BLaER1 (cell line): Measurements from ENCODE around the gene HSD17B4.
A peak's percentile ranks its signal among the peaks of the same experiment; 100 is the strongest.
"Not testable (repeated sequence)": the region's sequence is repeated elsewhere in the genome, so short reads cannot be mapped to it uniquely, and the experiment has no call there.

ENCODE experiments used
- H3K27ac ChIP-seq: shearing (Covaris generic); formaldehyde crosslinking; 2 replicates; pipeline ENCODE4 v1.8.1; 2022
- H3K27me3 ChIP-seq: shearing (Covaris generic); formaldehyde crosslinking; 2 replicates; pipeline ENCODE4 v1.8.1; 2022
- H3K36me3 ChIP-seq: shearing (Covaris generic); formaldehyde crosslinking; 2 replicates; pipeline ENCODE4 v1.8.1; 2022
- H3K4me1 ChIP-seq: shearing (Covaris generic); formaldehyde crosslinking; 2 replicates; pipeline ENCODE4 v1.8.1; 2022
- H3K4me2 ChIP-seq: shearing (Covaris generic); formaldehyde crosslinking; 2 replicates; pipeline ENCODE4 v1.8.1; 2022
- H3K4me3 ChIP-seq: shearing (Covaris generic); formaldehyde crosslinking; 2 replicates; pipeline ENCODE4 v1.8.1; 2022
- H3K9ac ChIP-seq: shearing (Covaris generic); formaldehyde crosslinking; 2 replicates; pipeline ENCODE4 v1.8.1; 2022
- H3K9me3 ChIP-seq: shearing (Covaris generic); formaldehyde crosslinking; 2 replicates; pipeline ENCODE4 v1.8.1; 2022
- H4K20me1 ChIP-seq: shearing (Covaris generic); formaldehyde crosslinking; 2 replicates; pipeline ENCODE4 v1.8.1; 2022
- Cebpa-rat ChIP-seq: shearing (Covaris generic); IDR thresholded peaks from 2 replicates; pipeline ENCODE4 v1.8.1; 2022

HSD17B4 gene

DNA sequence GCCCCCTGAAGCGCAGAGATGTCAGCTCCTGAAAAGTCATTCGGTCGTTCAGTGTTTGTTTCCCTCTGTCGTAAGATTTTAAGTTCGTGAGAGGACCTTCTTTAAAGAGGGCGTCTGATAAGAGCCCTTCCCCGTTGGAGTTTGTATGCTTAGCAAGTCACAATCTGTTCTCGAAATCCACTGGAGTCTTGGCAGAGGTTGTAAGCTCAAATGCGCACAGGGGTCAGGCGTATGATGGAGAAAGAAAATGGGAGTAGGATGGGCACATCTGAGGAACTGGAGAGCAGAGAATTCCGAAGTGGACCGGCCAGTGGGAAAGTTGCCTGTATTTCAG is 710 bp downstream of the HSD17B4 start:
- H3K9me3 ChIP-seq, result peaks cover 24% of the 10 kb centered on the region
- H3K9ac ChIP-seq, result peak overlapping the region; percentile 80
- no peak for TF ChIP-seq Cebpa-rat
- peak overlapping the region; percentile 79 for H3K4me3 ChIP-seq
- H3K4me1 ChIP-seq, result peaks cover 23% of the 10 kb centered on the region
- H4K20me1 ChIP-seq, result no peaks in the 10 kb centered on the region
- H3K36me3 ChIP-seq, result peaks cover 12% of the 10 kb centered on the region; the same call in 1 of the 2 replicates
- peak overlapping the region; percentile 76 for H3K4me2 ChIP-seq
- H3K27ac ChIP-seq, result peak overlapping the region; percentile 79; the same call in 1 of the 2 replicates
- H3K27me3 ChIP-seq, result no peaks in the 10 kb centered on the region

DNA sequence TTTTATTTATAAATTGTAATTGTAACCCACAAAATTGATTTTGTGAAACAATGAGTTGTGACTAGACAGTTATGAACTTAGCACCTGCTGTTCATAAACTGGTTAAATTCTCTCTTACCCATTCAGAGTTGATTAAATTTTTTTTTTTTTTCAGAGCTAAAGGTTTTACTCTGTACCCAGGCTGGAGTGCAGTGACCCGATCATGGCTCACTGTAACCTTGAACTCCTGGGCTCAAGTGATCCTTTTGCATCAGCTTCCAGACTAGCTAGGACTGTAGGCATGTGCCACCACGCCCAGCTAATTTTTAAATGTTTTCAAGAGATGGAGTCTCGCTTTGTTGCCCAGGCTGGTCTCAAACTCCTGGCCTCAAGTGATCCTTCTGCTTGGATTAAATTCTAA is 1.9 kb downstream of the HSD17B4 start:
- peaks cover 17% of the 10 kb centered on the region; the same call in 1 of the 2 replicates for H3K36me3 ChIP-seq
- H3K27ac ChIP-seq, result no peak overlapping the region
- H4K20me1 ChIP-seq, result no peaks in the 10 kb centered on the region
- H3K27me3 ChIP-seq, result no peaks in the 10 kb centered on the region
- H3K9ac ChIP-seq, result no peak overlapping the region
- H3K9me3 ChIP-seq, result peaks cover 24% of the 10 kb centered on the region
- no peak for TF ChIP-seq Cebpa-rat
- peaks cover 23% of the 10 kb centered on the region for H3K4me1 ChIP-seq
- H3K4me3 ChIP-seq, result no peak overlapping the region
- H3K4me2 ChIP-seq, result peak overlapping the region; percentile 76; the same call in 1 of the 2 replicates

DNA sequence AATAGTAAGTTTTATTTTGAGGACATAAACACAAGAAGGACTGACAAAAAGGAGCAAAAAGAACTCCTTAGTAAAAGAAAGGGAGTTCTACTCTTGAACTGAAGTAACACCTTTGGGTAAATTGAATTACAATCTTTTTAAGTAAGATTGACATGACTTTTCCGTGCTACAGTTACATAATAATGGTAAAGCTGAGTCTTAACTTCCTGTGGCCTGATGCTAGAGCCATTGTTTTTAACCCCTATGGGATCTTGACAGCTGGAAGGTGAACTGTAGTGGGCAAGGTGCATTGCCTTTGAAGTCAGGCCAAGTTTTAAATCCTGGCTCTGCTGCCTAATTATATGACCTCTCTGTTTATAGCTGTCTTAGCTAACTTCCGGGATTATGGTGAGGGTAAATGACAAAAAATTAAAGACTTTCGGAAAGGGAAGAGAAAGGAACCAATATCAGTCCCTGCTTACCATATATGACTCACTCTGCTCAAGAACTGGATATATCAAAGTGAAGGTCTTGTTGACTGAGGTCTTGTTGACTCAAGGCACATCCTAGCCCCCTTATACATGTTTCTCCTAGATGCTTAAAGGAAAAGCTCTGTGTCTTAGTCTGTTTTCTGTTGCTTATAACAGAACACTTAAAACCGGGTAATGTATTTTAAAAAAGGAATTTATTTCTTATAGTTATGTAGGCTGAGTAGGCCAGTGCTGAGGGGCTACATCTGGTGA is 6.8 kb downstream of the HSD17B4 start:
- peaks cover 34% of the 10 kb centered on the region; the same call in 1 of the 2 replicates for H3K36me3 ChIP-seq
- no peak overlapping the region for H3K4me3 ChIP-seq
- no peak for TF ChIP-seq Cebpa-rat

DNA sequence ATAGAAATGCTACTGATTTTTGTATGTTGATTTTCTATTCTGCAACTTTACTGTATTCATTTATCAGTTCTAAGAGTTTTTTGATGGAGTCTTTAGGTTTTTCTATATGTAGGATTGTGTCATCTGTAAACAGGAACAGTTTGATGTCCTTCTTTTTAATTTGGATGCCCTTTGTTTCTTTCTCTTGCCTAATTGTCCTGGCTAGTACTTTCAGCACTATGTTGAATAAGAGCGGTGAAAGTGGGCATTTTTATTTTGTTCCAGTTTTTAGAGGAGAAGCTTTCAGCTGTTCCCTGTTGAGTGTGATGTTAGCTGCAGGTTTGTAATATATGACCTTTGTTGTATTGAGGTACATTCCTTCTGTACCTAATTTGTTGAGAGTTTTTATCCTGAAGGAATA is 13.3 kb downstream of the HSD17B4 start:
- no peak overlapping the region for H3K27ac ChIP-seq
- H3K4me3 ChIP-seq, result no peak overlapping the region
- H3K4me1 ChIP-seq, result peaks cover 4% of the 10 kb centered on the region; the same call in 1 of the 2 replicates
- peaks cover 46% of the 10 kb centered on the region for H3K36me3 ChIP-seq
- H3K4me2 ChIP-seq, result no peak overlapping the region
- no peak overlapping the region for H3K9ac ChIP-seq
- no peaks in the 10 kb centered on the region for H3K27me3 ChIP-seq
- H4K20me1 ChIP-seq, result 0 out of 2 replicates have a peak, but pooled peaks cover 9% of the 10 kb centered on the region
- peaks cover 25% of the 10 kb centered on the region for H3K9me3 ChIP-seq
- no peak for TF ChIP-seq Cebpa-rat

More for the DNA sequence above, 6.8 kb downstream of the HSD17B4 start:
- Histone ChIP-seq H3K27ac (no peak overlapping the region), H3K9me3 (no peaks in the 10 kb centered on the region), H3K9ac (no peak overlapping the region), H3K4me1 (0 out of 2 replicates have a peak, but pooled peaks cover 4% of the 10 kb centered on the region), H3K27me3 (no peaks in the 10 kb centered on the region), H3K4me2 (no peak overlapping the region), H4K20me1 (no peaks in the 10 kb centered on the region)

DNA sequence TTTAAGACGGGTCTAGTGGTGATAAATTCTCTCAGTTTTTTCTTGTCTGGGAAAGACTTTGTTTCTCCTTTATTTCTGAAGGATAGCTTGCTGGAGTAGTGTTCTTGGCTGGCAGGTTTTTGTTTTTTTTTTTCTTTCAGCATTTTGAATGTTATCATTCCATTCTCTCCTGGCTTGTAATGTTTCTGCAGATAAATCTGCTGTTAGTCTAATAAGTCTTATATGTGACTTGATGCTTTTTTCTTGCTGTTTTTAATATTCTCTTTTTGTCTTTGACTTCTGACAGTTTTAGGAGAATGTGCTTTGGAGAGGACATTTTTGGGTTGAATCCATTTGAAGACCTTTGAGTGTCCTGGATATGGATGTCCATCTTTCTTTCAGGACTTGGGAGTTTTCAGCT is 16.0 kb downstream of the HSD17B4 start:
- H3K27ac ChIP-seq, result no peak overlapping the region
- H3K9ac ChIP-seq, result no peak overlapping the region
- H3K27me3 ChIP-seq, result no peaks in the 10 kb centered on the region
- peaks cover 25% of the 10 kb centered on the region for H3K9me3 ChIP-seq
- peaks cover 4% of the 10 kb centered on the region; the same call in 1 of the 2 replicates for H3K4me1 ChIP-seq
- no peak overlapping the region for H3K4me2 ChIP-seq
- no peak for TF ChIP-seq Cebpa-rat
- no peak overlapping the region for H3K4me3 ChIP-seq
- H4K20me1 ChIP-seq, result 0 out of 2 replicates have a peak, but pooled peaks cover 9% of the 10 kb centered on the region
- H3K36me3 ChIP-seq, result peaks cover 42% of the 10 kb centered on the region

DNA sequence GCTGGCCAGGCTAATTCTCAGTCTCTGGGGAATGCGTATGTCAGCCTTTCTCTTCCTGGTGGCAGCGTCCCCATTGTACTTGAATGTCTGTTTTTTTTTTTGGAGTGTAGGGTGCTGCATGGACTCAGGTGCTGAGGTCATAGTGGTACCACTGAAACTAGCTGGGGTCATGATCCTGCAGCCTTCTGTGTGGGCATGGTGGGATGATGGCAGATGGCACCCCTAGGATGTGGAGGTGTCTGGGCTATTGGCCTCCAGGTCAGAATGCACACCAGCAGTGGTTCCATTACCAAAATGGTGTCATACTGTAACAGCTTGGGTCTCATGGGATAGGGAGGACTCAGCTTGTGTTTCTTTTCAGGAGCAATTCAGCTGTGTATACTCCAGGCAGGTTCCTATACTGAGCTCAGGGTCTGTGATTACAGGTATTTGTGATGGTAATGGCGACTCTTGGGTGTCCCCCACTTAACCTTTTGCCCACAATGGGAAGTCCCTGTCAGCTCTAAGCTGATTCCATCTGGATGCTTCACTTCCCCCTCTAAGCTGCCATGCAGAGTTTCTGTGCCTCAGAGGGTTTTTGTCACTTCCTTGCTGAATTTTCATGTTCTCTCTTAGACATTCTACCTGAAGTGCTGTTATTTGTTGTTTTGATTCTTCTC is 17.9 kb downstream of the HSD17B4 start:
- no peak for TF ChIP-seq Cebpa-rat
- Histone ChIP-seq H3K4me2 (no peak overlapping the region), H3K9ac (no peak overlapping the region), H3K36me3 (peaks cover 42% of the 10 kb centered on the region), H3K9me3 (peaks cover 21% of the 10 kb centered on the region), H3K4me1 (peaks cover 4% of the 10 kb centered on the region; the same call in 1 of the 2 replicates), H4K20me1 (0 out of 2 replicates have a peak, but pooled peaks cover 9% of the 10 kb centered on the region), H3K4me3 (no peak overlapping the region), H3K27ac (no peak overlapping the region), H3K27me3 (no peaks in the 10 kb centered on the region)

DNA sequence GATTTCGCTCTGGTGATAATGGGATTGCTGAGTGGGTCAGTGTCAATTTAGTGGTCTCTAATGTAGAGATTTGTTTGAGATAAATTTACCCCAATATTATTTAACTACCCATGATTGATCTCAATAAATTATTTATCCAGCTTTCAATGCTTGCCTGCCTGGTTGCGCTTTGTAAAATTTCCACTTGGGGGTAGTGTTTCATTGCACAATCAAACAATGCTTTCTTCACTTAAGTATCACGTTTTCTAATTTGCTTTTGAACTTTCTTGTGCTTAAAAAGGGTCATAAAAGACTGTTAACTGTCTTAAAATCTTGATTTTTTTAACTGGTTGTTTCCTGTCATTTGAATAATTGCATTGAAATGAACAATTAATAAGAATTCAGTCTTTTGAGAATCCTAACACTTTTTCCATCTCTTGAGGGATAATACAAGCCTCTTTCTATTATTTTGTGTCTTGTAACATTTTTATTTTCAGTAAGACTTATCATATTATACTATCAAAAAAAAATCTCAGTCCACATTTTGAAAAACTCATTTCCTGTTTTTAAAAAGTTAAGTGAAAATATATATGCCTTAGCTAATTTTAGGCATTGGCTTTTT is 18.7 kb downstream of the HSD17B4 start:
- Histone ChIP-seq H3K27me3 (no peaks in the 10 kb centered on the region), H3K36me3 (peaks cover 40% of the 10 kb centered on the region), H3K4me2 (no peak overlapping the region), H3K4me1 (peaks cover 4% of the 10 kb centered on the region; the same call in 1 of the 2 replicates), H3K9me3 (peaks cover 21% of the 10 kb centered on the region), H4K20me1 (0 out of 2 replicates have a peak, but pooled peaks cover 9% of the 10 kb centered on the region), H3K27ac (no peak overlapping the region), H3K4me3 (no peak overlapping the region), H3K9ac (no peak overlapping the region)
- no peak; the same call in 1 of the 2 replicates for TF ChIP-seq Cebpa-rat

DNA sequence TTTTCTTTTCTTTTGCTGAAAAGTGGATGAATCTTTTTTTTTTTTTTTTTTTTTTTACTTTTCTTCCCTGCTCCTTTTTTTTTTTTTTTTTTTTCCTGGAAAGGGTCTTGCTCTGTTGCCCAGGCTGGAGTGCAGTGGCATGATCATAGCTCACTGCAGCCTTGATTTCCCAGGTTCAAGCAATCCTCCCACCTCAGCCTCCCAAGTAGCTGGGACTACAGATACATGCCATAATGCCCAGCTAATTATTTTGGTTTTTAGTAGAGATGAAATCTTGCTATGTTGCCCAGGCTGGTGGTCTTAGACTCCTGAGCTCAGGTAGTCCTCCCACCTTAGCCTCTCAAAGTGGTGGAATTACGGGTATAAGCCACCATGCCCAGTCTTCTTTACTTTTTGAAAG is 20.9 kb downstream of the HSD17B4 start:
- peaks cover 58% of the 10 kb centered on the region for H3K36me3 ChIP-seq
- H3K9ac ChIP-seq, result no peak overlapping the region
- H3K27ac ChIP-seq, result no peak overlapping the region
- no peak for TF ChIP-seq Cebpa-rat
- peaks cover 17% of the 10 kb centered on the region for H3K9me3 ChIP-seq
- no peak overlapping the region for H3K4me2 ChIP-seq
- no peak overlapping the region for H3K4me3 ChIP-seq
- peaks cover 4% of the 10 kb centered on the region; the same call in 1 of the 2 replicates for H3K4me1 ChIP-seq
- no peaks in the 10 kb centered on the region for H3K27me3 ChIP-seq
- H4K20me1 ChIP-seq, result 0 out of 2 replicates have a peak, but pooled peaks cover 9% of the 10 kb centered on the region

DNA sequence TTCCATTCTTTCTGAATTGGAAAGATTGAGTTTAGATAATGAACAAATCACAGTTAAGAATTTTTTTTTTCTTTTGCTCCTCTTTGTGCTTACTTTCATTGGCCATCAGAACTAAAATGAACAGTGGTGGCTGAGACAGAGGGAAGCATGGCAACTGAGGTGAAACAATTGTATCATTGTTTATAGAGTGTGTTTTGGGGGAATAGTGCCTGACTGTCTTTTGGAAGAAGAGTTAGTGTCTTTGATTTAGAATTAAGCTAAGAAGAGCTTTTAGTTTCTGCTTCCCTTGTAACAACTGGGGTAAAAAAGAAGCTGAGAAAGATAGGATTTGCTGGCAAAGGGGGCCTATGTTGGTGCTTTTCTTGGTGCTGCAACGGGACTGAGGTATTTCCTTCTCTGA is 24.0 kb downstream of the HSD17B4 start:
- H3K4me3 ChIP-seq, result no peak overlapping the region
- no peaks in the 10 kb centered on the region for H3K4me1 ChIP-seq
- no peak overlapping the region for H3K9ac ChIP-seq
- no peaks in the 10 kb centered on the region for H4K20me1 ChIP-seq
- no peaks in the 10 kb centered on the region for H3K9me3 ChIP-seq
- no peak for TF ChIP-seq Cebpa-rat
- no peak overlapping the region for H3K4me2 ChIP-seq
- H3K27ac ChIP-seq, result no peak overlapping the region
- H3K27me3 ChIP-seq, result no peaks in the 10 kb centered on the region
- H3K36me3 ChIP-seq, result peaks cover 50% of the 10 kb centered on the region

DNA sequence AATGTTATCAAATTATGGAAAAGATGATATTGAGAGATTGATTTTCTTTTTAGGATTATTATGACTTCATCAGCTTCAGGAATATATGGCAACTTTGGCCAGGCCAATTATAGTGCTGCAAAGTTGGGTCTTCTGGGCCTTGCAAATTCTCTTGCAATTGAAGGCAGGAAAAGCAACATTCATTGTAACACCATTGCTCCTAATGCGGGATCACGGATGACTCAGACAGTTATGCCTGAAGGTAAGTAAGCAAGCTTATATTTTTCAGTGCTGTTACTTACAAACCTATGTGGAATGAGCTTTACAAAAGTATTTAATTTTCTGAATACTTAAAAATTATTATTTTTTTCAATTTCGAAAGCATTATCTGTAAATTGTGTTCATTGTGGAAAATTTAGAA is 26.5 kb downstream of the HSD17B4 start:
- no peak overlapping the region for H3K4me2 ChIP-seq
- H3K9me3 ChIP-seq, result no peaks in the 10 kb centered on the region
- peaks cover 61% of the 10 kb centered on the region for H3K36me3 ChIP-seq
- H3K4me3 ChIP-seq, result no peak overlapping the region
- no peaks in the 10 kb centered on the region for H4K20me1 ChIP-seq
- no peaks in the 10 kb centered on the region for H3K27me3 ChIP-seq
- TF ChIP-seq Cebpa-rat, result no peak
- H3K9ac ChIP-seq, result no peak overlapping the region
- no peaks in the 10 kb centered on the region for H3K4me1 ChIP-seq
- H3K27ac ChIP-seq, result no peak overlapping the region

DNA sequence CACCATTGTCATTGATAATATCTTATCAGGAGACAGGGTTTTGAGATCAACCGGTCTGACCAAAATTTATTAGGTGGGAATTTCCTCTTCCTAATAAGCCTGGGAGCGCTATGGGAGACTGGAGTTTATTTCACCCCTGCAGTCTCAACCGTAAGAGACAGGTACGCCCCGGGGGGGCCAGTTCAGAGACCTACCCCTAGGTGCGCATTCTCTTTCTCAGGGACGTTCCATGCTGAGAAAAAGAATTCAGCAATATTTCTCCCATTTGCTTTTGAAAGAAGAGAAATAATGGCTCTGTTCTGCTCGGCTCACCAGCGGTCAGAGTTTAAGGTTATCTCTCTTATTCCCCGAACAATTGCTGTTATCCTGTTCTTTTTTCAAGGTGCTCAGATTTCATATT is 28.3 kb downstream of the HSD17B4 start:
- H3K4me2 ChIP-seq, H3K4me1 ChIP-seq: not testable (repeated sequence)
- peaks cover 64% of the 10 kb centered on the region for H3K36me3 ChIP-seq

More for the DNA sequence above, 28.3 kb downstream of the HSD17B4 start:
- H3K9me3 ChIP-seq, H3K27me3 ChIP-seq, H3K27ac ChIP-seq, H4K20me1 ChIP-seq, H3K9ac ChIP-seq, H3K4me3 ChIP-seq: not testable (repeated sequence)
